Measurements from ENCODE around the gene STAU1.

DNA sequence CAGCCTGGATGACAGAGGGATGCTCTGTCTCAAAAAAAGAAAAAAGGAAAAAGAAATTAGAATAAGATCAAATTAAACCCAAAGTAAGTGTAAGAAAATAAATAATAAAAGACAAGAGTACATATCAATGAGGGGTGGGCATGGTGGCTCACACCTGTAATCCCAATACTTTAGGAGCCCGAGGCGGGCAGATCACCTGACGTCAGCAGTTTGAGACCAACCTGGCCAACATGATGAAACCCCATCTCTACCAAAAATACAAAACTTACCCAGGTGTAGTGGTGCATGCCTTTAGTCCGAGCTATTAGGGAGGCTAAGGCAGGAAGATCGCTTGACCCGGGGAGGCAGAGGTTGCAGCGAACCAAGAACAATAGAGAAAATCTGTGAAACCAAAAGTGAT, 14.9 kb upstream of the STAU1 start:
- no peak for TF ChIP-seq TAF1 (IDR thresholded peaks at IDR 0.05; ENCODE audit: borderline replicate concordance, low read depth, low read length)
- TF ChIP-seq, protein P1, sequence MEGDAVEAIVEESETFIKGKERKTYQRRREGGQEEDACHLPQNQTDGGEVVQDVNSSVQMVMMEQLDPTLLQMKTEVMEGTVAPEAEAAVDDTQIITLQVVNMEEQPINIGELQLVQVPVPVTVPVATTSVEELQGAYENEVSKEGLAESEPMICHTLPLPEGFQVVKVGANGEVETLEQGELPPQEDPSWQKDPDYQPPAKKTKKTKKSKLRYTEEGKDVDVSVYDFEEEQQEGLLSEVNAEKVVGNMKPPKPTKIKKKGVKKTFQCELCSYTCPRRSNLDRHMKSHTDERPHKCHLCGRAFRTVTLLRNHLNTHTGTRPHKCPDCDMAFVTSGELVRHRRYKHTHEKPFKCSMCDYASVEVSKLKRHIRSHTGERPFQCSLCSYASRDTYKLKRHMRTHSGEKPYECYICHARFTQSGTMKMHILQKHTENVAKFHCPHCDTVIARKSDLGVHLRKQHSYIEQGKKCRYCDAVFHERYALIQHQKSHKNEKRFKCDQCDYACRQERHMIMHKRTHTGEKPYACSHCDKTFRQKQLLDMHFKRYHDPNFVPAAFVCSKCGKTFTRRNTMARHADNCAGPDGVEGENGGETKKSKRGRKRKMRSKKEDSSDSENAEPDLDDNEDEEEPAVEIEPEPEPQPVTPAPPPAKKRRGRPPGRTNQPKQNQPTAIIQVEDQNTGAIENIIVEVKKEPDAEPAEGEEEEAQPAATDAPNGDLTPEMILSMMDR (IDR thresholded peaks at IDR 0.05 in 2 of 3, conservative IDR thresholded peaks at IDR 0.05 in 1 of 3; ENCODE audit: control insufficient read depth in 2 of 3, extremely low read depth in 1 of 3, insufficient read depth in 1 of 3, low read depth in 3 of 3, low read length in 3 of 3) = no peak
- no peak for TF ChIP-seq BRCA1 (IDR thresholded peaks at IDR 0.05; ENCODE audit: low read depth, low read length)
- TF ChIP-seq NR2C2 (IDR thresholded peaks at IDR 0.05; ENCODE audit: borderline replicate concordance, control insufficient read depth, insufficient read length, low read depth) = no peak
- no peak for TF ChIP-seq POLR2A (IDR thresholded peaks at IDR 0.05; ENCODE audit: low read depth, low read length)
- no peak for TF ChIP-seq SIX5 (IDR thresholded peaks at IDR 0.05; ENCODE audit: low read depth, low read length, severe bottlenecking)
- TF ChIP-seq EZH2 (IDR thresholded peaks at IDR 0.05; ENCODE audit: borderline replicate concordance, control insufficient read depth, low read depth, low read length) = no peak
- TF ChIP-seq CBFB (IDR thresholded peaks at IDR 0.05; ENCODE audit: low read depth) = no peak
- TF ChIP-seq, protein P2, sequence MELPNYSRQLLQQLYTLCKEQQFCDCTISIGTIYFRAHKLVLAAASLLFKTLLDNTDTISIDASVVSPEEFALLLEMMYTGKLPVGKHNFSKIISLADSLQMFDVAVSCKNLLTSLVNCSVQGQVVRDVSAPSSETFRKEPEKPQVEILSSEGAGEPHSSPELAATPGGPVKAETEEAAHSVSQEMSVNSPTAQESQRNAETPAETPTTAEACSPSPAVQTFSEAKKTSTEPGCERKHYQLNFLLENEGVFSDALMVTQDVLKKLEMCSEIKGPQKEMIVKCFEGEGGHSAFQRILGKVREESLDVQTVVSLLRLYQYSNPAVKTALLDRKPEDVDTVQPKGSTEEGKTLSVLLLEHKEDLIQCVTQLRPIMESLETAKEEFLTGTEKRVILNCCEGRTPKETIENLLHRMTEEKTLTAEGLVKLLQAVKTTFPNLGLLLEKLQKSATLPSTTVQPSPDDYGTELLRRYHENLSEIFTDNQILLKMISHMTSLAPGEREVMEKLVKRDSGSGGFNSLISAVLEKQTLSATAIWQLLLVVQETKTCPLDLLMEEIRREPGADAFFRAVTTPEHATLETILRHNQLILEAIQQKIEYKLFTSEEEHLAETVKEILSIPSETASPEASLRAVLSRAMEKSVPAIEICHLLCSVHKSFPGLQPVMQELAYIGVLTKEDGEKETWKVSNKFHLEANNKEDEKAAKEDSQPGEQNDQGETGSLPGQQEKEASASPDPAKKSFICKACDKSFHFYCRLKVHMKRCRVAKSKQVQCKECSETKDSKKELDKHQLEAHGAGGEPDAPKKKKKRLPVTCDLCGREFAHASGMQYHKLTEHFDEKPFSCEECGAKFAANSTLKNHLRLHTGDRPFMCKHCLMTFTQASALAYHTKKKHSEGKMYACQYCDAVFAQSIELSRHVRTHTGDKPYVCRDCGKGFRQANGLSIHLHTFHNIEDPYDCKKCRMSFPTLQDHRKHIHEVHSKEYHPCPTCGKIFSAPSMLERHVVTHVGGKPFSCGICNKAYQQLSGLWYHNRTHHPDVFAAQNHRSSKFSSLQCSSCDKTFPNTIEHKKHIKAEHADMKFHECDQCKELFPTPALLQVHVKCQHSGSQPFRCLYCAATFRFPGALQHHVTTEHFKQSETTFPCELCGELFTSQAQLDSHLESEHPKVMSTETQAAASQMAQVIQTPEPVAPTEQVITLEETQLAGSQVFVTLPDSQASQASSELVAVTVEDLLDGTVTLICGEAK (IDR thresholded peaks at IDR 0.05; ENCODE audit: borderline replicate concordance) = no peak
- TF ChIP-seq MYC (IDR thresholded peaks at IDR 0.05; ENCODE audit: insufficient read depth, insufficient read length, insufficient replicate concordance, low read length, severe bottlenecking) = no peak
- TF ChIP-seq BHLHE40 (IDR thresholded peaks at IDR 0.05; ENCODE audit: borderline replicate concordance in 1 of 2, low read depth in 2 of 2, low read length in 1 of 2) = no peak
